ENCODE results near the gene GPN1.
"Not testable (repeated sequence)": the region's sequence is repeated elsewhere in the genome, so short reads cannot be mapped to it uniquely, and the experiment has no call there.

GPN1 gene

DNA sequence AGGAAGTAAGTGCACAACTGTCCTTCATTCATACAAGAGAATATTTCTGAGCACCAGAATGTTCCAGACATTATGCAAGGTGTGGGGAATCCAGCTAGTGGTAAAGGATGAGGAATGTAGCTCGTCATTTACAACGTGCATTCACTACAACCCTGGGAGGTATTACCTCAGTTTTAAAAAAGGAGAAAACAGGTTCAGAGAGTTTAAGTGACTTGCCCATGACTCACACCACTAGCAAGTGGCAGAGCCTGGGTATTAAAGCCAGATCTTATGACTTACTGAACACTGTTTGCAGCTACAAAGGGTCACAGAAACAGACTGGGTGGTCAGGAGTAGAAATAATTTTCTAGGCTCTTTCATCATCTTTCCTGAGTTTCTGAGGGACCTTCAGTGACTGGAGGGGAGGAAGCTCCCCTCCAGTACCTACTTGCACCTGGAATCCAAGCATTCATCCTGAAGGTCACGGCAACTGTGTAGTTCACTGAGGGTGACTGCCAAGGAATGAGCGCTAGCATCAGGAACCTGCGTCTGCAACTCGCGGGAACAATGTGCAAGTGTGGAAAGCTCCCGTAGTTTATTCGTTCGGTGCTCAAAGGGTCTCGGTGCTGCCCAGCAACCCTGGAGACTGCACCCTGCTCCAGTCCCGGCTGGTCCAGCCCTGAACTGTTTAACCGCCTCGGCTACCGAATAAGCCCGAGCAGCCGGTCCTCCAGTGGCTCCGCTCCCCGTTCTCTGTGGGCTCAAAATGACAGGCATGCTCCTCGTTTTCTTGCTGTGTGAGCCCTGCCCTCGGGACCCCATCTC, 685 bp upstream of the GPN1 start:
- DNase-seq (ENCODE audit: low spot score), result no peak

DNA sequence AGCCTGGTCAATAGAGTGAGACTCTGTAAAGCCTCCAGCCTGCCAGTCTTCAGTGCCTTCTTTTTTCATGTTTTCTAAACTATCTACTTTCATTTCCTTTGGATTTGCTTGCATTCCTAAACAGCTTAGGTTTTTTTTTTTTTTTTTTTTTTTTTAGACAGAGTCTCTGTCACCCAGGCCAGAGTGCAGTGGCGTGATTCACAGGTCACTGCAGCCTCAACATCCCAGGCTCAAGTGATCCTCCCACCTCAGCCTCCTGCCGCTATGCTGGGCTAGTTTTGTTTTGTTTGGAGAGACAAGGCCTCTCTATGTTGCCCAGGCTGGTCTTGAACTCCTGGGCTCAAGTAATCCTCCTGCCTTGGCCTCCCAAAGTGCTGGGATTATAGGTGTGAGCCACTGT, 1.4 kb downstream of the GPN1 start:
- DNase-seq (ENCODE audit: low spot score), result not testable (repeated sequence)

DNA sequence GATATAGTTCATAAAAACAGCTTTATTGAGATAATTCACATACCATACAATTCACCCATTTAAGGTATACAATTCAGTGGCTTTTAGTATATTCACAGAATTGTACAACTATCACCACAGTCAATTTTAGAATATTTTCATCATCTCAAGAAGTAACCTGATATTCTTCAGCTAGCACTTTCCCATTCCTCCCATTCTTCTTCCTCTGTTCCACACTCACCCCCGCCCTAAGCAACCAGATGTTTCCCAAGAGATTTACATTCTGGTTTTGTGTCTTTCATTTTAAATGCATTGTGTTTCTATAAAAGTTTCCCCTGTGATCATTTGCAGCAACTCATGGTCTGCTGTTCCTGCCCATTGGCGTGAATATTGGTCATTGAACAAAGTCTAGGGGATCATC, 5.4 kb downstream of the GPN1 start:
- no peak for DNase-seq (ENCODE audit: low spot score)

DNA sequence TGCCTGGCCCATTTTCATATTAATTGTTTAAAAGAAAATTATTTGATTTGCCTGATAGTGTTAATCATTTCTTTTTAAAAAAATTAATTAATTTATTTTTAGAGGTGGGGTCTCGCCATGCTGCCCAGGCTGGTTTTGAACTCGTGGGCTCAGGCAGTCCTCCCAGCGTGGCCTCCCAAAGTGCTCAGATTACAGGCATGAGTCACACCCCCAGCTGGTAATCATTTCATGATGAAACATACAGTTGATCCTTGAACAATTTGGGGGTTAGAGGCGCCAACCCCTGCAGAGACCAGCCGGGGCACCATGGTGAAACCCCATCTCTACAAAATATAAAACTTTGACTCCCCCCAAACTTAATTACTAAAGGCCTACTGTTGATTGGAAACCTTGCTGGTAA, 7.9 kb downstream of the GPN1 start:
- no peak for DNase-seq (ENCODE audit: low spot score)

DNA sequence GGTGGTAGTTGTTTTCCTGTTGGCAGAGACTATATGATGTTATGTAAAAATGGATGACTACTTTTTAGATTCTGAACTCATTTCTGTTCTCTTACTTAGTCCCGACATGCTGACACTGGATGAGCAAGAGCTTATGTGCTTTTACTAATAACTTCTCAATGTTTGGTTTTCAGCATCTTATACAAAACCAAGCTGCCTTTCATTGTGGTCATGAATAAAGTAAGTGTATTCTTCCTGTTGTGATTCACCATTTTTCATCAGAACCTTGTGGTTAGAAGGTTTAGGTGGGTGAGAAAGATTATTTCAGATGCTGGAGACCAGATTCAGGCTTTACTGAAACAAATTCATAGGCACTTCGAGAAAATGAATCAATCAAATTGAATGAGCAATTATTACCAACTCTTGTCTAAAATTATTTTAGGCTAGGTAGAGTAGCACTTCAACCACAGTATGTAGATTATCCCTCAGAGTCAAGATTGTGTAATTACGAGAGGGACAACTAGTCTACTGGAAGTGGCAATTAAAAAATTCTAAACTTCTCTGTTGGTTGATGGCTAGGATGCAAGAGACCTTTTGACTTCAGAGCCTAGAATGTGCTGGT, 9.3 kb downstream of the GPN1 start:
- no peak for DNase-seq (ENCODE audit: low spot score)

DNA sequence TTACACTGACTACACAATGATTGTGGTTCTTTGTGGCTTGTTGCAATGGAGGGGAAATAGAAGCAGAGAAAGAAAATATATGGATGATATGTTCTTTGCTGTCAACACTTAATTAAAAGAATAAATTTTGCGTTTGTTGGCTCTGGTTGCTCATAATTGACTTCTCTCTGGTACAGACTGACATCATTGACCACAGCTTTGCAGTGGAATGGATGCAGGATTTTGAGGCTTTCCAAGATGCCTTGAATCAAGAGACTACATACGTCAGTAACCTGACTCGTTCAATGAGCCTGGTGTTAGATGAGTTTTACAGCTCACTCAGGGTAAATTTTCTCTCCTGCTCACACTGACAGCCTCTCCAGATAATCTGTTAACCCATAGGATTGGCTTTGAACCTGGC, 9.9 kb downstream of the GPN1 start:
- no peak for DNase-seq (ENCODE audit: low spot score)

DNA sequence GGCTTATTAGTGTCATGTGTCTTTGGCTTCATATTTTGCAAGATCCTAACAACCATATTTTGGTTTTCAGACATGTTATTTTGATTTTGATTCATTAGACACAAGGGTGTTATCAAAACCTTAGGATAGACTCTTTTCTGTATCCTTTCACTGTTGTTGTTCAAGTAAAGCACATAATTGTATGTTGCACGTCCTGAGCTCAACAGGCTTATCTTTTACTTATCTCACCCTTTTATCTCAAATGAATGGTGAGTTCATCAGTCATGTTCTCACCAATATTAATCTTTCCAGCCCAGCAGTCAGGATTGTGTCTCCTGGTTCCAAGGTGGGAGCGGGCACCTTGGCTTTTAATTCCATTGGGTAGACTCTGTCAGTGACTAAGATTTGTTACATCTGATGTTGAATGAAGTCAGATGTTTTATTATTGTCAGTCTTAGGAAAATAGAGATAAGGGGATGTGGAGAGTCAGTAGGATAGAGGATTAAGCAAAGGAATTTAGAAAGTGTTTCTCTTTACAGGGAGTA, 11.9 kb downstream of the GPN1 start:
- DNase-seq (ENCODE audit: low spot score), result no peak

DNA sequence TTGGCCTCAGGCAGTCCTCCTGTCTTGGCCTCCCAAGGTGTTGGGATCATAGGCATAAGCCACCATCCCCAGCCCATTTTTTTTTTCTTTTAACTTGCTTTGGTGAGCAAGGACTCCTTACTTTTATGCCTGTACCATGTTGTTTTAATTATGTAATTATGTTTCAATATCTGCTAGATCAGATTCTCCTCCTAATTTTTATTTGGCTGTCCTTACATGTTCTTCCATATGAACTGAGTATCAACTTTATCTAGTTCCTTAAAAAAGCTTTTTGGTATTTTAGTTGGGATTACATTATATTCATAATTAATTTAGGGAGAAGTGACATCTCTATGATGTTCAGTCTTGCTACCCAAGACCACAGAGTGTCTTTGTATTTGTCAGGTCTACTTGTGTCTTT, 16.3 kb downstream of the GPN1 start:
- no peak for DNase-seq (ENCODE audit: low spot score)

DNA sequence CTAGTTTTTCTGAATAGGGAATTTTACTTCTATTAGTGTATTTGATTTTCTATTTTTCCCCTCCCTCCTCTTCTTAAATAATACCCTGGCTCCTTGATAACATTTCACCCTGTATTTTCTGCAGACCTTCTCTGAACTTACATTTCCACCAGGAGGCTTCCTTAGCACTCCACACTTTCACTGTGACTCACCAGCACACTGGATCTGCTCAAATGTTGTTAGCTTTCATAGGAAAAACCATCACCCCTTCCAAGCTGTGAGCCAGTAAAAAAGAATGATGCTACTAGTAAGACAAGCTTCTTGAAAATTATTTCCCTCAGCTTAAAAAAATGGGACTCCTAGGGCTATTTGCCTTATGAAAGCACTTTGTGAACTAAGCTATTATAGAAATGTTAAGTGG, 18.4 kb downstream of the GPN1 start:
- DNase-seq (ENCODE audit: low spot score), result no peak

DNA sequence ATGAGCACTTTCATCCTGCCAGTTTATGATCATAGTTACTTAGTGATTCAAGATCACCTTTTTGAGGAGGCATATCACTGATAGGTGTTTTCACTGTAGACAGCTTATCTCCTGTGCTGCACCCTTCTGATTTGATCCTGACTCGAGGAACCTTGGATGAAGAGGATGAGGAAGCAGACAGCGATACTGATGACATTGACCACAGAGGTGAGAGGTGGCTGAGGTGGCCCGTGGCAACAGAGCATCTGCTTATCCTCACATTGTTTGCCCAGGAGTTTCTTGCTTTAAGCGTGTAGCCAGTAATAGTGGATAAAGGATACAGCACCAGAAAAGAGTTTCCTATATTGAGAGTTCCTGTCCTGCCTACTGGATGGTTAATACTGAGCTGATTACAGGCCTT, 18.9 kb downstream of the GPN1 start:
- DNase-seq (ENCODE audit: low spot score), result no peak

DNA sequence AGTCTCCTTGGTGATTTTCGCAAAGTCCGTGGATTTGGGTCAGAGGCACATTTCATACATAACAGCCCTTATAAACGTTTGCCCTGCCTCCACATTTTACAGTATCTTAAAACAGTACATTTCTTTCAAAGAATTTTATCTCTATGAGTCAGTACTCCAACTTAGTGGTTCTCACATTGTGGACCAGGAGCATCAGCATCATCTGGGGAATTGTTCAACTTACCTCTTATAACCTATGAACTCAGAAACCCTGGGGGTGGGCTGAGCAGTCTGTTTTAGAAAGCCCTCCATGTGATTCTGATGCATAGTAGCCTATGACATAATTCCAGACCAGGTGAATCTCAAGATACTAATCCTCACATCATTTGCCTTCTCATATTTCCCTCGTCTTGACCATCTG, 22.2 kb downstream of the GPN1 start:
- DNase-seq (ENCODE audit: low spot score), result no peak

DNA sequence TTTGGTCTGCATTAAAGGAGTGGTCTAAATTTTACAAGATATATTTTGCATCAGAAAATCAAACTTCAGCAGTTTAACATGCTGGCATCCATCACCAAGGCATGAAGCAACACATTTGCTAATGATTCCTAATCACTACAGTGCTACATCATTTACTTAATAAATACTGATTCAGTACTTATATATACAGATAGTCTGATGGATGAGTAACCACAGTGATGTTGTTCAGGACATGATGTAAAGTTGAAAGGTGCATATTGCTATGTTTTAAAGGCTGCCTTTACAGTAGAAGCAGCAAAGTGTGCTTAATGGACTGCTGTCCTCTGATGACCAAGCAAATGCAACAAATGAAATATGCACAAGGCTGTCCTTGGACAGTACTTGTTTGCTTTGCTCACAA, 23.5 kb downstream of the GPN1 start:
- no peak for DNase-seq (ENCODE audit: low spot score)

DNA sequence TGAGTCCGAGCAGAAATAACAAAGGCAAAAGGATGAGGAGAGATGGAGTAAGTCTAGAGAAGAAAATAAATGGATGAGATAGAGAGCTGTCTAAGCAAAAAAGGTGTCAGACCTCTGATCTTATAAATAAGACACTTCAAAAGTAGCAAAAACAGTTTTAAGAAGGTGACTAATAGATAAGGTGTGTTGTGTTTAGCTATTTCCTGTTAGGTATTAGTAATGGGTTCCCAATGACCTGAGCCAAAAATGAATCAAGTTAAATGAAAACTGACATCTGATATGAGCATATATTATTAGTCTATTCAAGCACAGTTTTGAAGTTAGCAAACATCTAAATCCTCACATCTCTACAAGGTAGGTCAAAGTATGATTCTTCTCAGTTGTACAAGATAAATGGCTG, 23.9 kb downstream of the GPN1 start:
- DNase-seq (ENCODE audit: low spot score), result no peak

DNA sequence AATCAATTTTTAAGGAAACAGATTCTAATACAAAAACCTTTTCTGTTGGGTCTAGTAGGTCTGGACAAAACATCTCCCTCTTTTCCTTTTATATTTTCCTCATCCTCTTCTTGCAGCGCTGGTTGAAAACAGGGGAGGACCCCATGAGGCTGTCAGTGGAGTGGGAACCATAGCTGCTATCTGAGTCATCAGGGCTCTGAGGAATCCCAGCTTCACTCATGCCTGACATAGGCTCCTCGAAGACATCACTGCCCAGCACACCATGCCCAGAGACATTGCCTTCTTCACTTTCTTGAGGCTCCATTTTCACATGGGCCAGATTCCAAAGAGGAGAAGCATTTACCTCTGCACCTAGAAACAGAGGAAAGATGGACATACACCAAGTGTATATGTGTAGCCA, 24.5 kb downstream of the GPN1 start:
- no peak for DNase-seq (ENCODE audit: low spot score)

DNA sequence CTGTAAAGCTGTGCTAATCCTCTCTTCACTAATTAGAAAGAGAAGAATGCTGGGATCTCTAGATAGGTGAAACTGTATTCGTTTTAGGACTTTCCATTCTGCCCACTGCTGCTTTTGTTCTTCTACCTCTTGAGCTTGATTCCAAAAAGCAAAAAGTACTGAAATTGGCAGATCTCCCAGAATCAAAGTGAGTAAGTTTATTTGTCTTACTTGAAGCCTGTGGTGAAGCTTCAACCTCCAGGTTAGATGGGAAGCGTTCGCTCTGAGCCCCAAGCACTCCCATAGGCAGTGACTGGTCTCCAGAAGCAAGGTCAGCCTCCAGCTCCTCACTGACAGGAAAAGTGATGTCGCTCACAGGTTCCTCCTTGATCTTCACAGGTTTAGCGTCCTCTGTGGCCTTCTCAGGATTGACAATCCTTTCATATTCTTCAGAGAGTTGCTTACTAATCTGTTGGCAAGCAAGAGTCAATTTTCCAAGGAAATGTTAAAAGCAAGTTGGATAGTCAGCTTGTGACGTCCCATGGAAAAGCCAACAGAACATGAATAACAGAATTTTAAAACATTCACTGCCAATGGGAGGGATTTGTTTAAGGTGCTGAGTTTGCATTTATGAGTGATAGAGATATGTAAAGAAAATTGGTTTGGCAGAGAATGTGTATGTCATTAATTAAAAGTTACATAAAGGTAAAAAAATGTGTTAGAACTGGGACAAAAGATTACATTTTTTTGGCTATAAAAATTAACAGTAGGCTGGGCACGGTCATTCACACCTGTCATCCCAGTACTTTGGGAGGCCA, 26.5 kb downstream of the GPN1 start:
- DNase-seq (ENCODE audit: low spot score), result no peak

DNA sequence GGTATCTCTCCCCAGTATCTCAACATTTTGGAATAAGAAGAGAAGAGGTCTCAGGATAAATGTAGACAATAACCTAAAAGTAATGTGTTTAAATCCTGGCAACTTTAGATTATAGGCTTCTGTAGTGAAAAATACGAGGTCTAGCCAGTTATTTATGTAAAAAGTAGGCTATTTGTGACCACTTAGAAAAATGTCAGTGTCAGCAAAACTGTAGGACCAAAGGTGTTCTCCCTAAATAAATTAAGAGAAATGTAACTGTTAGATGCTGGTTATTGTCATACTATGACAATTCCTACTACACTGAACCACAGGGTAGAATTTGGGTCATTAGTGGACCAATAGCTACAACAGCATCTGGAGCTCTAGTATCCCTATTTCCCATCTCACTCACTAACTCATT, 32.5 kb downstream of the GPN1 start:
- no peak for DNase-seq (ENCODE audit: low spot score)

DNA sequence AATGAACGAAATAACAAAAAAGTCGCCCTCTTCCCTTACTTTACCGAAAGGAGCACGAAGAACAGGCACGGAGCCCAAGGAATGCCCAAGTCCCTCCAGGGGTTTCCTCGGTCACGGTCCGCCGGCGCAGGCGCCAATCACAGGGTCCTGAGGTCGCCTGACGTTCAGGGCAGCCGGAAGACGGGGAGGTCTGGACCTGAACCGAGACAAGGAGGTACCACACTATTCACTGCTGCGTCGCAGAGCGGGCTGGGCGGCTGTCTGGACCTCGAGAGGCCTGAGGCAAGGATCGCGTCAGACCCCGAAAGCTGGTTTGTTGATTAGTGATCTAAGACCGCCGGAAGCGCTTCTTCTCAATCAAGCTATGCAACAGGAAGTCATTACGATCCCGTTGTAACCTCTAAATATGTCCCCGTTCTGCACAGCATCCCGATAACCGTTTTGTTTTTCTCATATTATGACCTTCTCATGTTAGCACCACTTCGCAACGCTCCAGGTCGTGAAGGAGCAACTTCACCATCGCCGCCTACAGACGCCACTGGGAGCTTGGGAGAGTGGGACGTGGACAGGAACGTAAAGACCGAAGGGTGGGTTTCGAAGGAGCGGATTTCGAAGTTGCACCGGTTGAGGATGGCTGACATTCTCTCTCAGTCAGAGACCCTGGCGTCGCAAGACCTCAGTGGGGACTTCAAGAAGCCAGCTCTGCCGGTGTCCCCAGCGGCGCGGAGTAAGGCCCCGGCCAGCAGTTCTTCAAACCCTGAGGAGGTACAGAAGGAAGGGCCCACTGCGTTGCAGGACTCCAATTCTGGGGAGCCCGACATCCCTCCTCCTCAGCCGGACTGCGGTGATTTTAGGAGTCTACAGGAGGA, 34.7 kb downstream of the GPN1 start, which contains the start of the genes SLC4A1AP and SUPT7L:
Gene SLC4A1AP, plus strand, starts transcription at position 605 of the 869 bp plus-strand sequence. Its CDS starts 26 bp downstream, at position 631.
Gene SUPT7L, minus strand, starts transcription at position 330 of the 869 bp plus-strand sequence. CDS start 1,422 bp downstream, outside the sequence.
- DNase-seq (ENCODE audit: low spot score), result peak; percentile 90

DNA sequence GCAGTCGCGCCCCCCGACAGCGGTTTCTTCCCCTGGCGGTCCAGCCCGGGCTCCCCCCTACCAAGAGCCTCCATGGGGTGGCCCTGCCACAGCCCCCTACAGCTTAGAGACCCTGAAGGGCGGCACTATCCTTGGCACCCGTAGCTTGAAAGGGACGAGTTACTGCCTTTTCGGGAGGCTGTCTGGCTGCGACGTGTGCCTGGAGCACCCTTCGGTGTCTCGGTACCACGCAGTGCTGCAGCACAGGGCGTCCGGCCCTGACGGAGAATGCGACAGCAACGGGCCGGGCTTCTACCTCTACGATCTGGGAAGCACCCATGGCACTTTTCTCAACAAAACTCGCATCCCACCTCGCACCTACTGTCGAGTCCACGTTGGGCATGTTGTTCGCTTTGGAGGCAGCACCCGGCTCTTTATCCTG, 35.3 kb downstream of the GPN1 start:
- DNase-seq (ENCODE audit: low spot score), result no peak

DNA sequence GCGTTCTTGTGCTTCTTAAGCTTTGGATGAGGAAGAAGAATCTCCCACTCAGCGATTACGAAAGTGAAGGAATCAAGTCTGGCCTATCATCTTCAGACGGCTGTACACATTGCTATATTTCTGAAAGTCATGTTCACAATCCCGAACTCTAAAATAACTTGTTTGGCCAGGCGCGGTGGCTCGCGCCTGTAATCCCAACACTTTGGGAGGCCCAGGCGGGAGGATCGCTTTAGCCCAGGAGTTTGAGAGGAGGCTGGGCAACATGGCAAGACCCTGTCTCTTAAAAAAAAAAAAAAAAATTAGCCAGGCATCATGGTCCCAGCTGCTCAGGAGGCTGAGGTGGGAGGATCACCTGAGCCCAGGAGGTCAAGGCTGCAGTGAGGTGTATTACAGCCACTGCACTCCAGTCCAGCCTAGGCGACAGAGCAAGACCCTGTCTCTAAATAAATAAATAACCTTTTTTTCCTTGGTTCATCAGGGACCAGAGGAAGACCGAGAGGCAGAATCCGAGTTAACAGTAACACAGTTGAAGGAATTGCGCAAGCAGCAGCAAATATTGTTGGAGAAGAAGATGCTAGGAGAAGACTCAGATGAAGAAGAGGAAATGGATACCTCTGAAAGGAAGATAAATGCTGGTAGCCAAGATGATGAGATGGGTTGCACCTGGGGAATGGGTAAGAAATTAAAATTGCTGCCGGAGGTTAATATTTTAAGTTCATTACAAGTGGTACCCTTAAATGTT, 35.9 kb downstream of the GPN1 start:
- no peak for DNase-seq (ENCODE audit: low spot score)

DNA sequence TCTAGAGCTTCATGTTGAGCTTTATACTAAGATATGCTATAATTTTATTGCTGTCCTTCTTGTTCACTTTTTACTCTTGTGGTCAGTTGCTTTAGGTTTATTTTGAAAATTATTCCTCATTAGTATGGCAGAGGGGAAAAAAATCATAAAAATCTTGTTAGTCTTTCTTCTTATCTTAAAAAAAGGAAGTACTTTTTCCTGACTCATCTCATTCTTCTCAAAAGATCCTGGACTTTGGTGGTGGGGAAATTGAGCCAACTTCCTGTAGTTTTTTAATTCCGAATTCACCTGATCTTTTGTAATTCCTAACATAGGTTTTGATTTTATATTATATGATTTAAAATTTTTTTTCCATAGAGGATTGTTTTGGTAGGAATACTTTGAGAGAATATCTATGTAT, 38.6 kb downstream of the GPN1 start:
- DNase-seq (ENCODE audit: low spot score), result no peak

DNA sequence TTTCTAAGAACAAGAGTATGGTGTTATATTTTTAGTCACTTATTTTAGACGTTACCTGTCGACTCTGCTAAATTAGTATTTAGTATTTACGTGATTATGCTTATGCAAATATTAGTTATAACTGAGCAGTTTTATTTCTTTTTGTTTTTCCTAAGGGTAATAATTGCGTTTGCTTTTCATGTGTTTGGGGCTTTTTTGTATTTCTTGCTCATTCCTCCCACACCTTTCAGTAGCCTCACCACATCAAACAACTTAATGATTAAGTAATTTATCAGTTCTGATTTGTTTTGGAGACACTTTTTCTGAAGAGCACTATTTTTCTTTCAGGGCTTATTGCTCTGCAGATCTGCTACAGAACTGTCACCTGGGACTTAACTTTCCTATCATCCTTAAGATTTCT, 42.4 kb downstream of the GPN1 start:
- DNase-seq (ENCODE audit: low spot score), result no peak
